ENCODE results near the gene NRXN3. TPM values are rescaled to one million over a fixed set of nuclear protein-coding genes. Genes with fewer than 3 reads are reported as not detected.
A peak's percentile ranks its signal among the peaks of the same experiment; 100 is the strongest.
"Not testable (repeated sequence)": the region's sequence is repeated elsewhere in the genome, so short reads cannot be mapped to it uniquely, and the experiment has no call there.

Gene NRXN3
- polyA plus RNA-seq, 1 donor from 2014 or later: not detected

DNA sequence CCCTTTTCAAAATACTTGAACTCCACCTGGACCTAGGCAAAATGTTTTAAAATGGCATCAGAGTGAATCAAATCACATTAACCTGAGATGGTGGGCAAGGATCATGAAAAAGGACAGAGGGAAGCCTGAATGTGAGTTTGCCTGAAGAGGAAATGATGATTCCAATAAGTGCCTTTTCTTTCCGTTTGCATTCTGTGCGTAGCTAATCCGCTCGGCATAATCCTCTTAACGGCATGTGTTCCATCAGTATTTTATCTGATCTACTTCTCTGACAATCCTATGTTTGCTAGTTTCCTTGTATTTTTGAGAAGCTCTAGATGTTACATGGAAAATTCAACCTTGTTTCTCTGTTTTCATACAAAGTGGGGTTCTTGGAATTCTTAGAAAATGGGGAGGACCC lies 354.6 kb downstream of the NRXN3 start:
- peaks cover 1% of the 10 kb centered on the region for H3K36me3 Mint-ChIP-seq
- H3K9me3 Mint-ChIP-seq: peaks cover 0 to 5% (median 1%) of the 10 kb centered on the region in 3 donors
- H3K27ac Mint-ChIP-seq: no peak overlapping the region
- no peak overlapping the region for H3K4me3 Mint-ChIP-seq
- no peaks in the 10 kb centered on the region for H3K27me3 Mint-ChIP-seq
- H3K4me1 Mint-ChIP-seq: no peaks in the 10 kb centered on the region

DNA sequence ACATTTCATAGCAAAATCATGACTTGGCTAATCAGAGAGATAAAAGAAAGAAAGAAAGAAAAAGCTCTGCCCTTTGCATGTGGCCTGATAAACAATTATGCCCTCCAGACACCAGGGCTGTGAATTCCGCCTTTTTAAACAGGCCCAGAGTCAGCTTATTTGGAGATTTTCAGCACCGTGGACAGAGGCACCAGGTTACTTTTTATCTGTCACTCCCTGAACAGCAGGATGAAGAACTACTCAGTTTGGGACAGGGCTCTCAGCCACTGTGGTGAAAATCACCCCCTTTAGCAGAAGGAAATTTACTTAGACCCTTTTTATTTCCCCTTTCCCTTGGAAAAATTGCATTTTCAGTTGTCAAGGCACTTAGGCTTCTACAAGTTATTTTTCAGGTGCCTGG lies 359.9 kb downstream of the NRXN3 start:
- H3K4me3 Mint-ChIP-seq: no peak overlapping the region
- peaks cover 2 to 6% (median 3%) of the 10 kb centered on the region in 3 donors for H3K9me3 Mint-ChIP-seq
- no peak overlapping the region for H3K27ac Mint-ChIP-seq
- H3K4me1 Mint-ChIP-seq: no peaks in the 10 kb centered on the region
- no peaks in the 10 kb centered on the region for H3K27me3 Mint-ChIP-seq
- H3K36me3 Mint-ChIP-seq: peaks cover 4% of the 10 kb centered on the region

DNA sequence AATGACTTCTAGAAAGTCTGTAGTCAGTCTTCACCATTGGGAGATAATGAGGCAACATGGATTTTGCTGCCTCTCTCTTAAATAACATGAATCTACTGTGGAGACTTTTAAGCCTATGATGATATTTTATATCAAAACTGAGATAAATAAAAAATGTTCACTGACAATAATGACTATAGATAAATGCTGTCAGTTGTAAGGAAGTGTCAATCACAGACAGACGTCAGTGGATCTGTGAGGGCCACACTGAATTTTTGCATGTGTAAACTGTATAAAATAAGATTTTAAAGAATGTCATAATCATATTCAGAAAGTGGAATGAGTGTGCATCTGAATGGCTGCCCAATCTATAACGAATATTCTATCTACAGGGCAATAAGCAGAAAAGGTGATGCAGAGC lies 364.0 kb downstream of the NRXN3 start:
- Mint-ChIP-seq H3K36me3 (peaks cover 3% of the 10 kb centered on the region), H3K4me3 (no peak overlapping the region), H3K4me1 (no peaks in the 10 kb centered on the region), H3K9me3 (peaks cover 3 to 5% (median 5%) of the 10 kb centered on the region in 3 donors), H3K27me3 (no peaks in the 10 kb centered on the region), H3K27ac (no peak overlapping the region)

DNA sequence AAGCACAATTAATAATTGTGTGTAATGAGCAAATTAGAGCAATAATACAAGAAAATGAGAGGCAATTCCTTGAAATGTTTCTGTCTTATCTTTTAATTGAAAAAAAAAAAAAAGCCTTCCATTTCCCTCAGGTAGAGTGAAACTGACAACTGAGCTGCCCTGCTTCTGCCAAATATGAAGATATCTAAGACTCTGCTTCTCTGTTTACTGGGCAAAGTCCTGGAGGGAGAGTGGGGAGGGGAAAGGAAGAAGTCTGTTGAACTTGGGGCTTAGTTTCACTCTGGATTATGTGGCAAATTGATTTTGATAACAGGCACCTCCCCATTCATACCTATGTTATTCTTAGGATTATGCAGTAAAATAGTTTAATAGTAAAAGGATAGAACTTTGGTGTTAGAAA lies 364.9 kb downstream of the NRXN3 start:
- no peaks in the 10 kb centered on the region for H3K27me3 Mint-ChIP-seq
- no peak overlapping the region for H3K4me3 Mint-ChIP-seq
- H3K36me3 Mint-ChIP-seq: peaks cover 3% of the 10 kb centered on the region
- H3K9me3 Mint-ChIP-seq: peaks cover 5 to 9% (median 9%) of the 10 kb centered on the region in 3 donors
- H3K4me1 Mint-ChIP-seq: no peaks in the 10 kb centered on the region
- no peak overlapping the region for H3K27ac Mint-ChIP-seq

DNA sequence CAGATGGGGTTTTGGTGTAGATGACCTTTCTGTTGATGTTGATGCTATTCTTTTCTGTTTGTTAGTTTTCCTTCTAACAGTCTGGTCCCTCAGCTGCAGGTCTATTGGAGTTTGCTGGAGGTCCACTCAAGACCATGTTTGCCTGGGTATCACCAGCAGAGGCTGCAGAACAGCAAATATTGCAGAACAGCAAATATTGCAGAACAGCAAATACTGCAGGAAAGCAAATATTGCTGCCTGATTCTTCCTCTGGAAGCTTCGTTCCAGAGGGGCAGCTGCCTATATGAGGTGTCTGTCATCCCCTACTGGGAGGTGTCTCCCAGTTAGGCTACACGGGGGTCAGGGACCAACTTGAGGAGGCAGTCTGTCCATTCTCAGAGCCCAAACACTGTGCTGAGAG lies 371.6 kb downstream of the NRXN3 start:
- not testable (repeated sequence) for H3K4me1 Mint-ChIP-seq, H3K27ac Mint-ChIP-seq, H3K36me3 Mint-ChIP-seq, H3K4me3 Mint-ChIP-seq, H3K27me3 Mint-ChIP-seq
- H3K9me3 Mint-ChIP-seq: peaks cover 6 to 12% (median 12%) of the 10 kb centered on the region in 3 donors

- Mint-ChIP-seq H3K36me3 (no peaks in the 10 kb centered on the region), H3K27me3 (no peaks in the 10 kb centered on the region), H3K4me3 (no peak overlapping the region), H3K9me3 (peaks cover 6 to 12% (median 12%) of the 10 kb centered on the region in 3 donors), H3K27ac (no peak overlapping the region), H3K4me1 (no peaks in the 10 kb centered on the region)
These were observed 373.3 kb downstream of the NRXN3 start for GRCh38 chr14:78543433-78543832.

- no peaks in the 10 kb centered on the region for H3K9me3 Mint-ChIP-seq
- H3K27me3 Mint-ChIP-seq: no peaks in the 10 kb centered on the region
- peaks cover 3% of the 10 kb centered on the region for H3K36me3 Mint-ChIP-seq
- H3K4me3 Mint-ChIP-seq: no peak overlapping the region
- H3K27ac Mint-ChIP-seq: no peak overlapping the region
- H3K4me1 Mint-ChIP-seq: no peaks in the 10 kb centered on the region
These were observed 390.9 kb downstream of the NRXN3 start for GRCh38 chr14:78561074-78561473.

- H3K36me3 Mint-ChIP-seq: peaks cover 3% of the 10 kb centered on the region
- peaks cover 0 to 3% (median 0%) of the 10 kb centered on the region in 3 donors for H3K4me1 Mint-ChIP-seq
- H3K9me3 Mint-ChIP-seq: no peaks in the 10 kb centered on the region
- peak overlapping the region in 1 of 4 donors; percentile 76 for H3K4me3 Mint-ChIP-seq
- H3K27ac Mint-ChIP-seq: no peak overlapping the region
- H3K27me3 Mint-ChIP-seq: peaks cover 2% of the 10 kb centered on the region
These were observed 396.1 kb downstream of the NRXN3 start for GRCh38 chr14:78566026-78566858.

GRCh38 chr14:78566859-78567172 lies 396.6 kb downstream of the NRXN3 start:
- H3K27me3 Mint-ChIP-seq: peaks cover 2% of the 10 kb centered on the region
- H3K27ac Mint-ChIP-seq: no peak overlapping the region
- peaks cover 3% of the 10 kb centered on the region for H3K36me3 Mint-ChIP-seq
- H3K4me1 Mint-ChIP-seq: peaks cover 0 to 3% (median 0%) of the 10 kb centered on the region in 3 donors
- H3K4me3 Mint-ChIP-seq: no peak overlapping the region
- H3K9me3 Mint-ChIP-seq: no peaks in the 10 kb centered on the region

DNA sequence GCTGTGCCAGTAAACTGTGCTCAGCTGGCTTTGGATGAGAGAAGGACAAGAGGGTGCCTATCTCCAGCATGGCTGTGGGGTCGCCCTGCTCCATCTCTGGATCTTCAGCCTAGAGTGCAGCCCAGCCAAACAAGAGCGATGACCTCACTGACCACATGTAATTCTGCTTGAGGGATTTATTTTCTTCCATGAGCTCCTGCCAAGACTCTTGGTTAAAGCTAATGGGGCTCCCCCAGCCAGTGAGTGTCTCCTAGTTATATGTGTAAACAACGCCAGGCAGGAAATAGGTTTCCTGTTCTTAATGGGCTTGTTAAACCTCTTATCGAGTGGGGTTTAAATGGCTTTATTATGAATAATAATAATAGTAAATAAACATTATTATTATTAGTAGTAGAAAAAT lies 397.2 kb downstream of the NRXN3 start:
- Mint-ChIP-seq H3K4me3 (no peak overlapping the region), H3K27ac (no peak overlapping the region)

DNA sequence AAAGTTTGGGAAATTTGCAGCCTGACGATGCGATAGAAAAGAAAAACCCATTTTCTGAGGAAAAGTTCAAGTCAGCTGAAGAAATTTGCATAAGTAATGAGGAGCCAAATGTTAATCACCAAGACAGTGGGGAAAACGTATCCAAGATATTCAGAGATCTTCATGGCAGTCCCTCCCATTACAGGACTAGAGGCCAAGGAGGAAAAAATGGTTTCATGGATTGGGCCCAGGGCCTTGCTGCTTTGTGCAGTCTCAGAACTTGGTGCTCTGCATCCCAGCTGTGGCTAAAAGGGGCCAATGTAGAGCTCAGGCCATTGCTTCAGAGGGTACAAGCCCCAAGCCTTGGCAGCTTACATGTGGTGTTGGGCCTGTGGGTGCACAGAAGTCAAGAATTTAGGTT lies 403.6 kb downstream of the NRXN3 start:
- H3K4me1 Mint-ChIP-seq, H3K27ac Mint-ChIP-seq, H3K36me3 Mint-ChIP-seq, H3K27me3 Mint-ChIP-seq, H3K4me3 Mint-ChIP-seq: not testable (repeated sequence)
- peaks cover 9 to 15% (median 14%) of the 10 kb centered on the region in 3 donors for H3K9me3 Mint-ChIP-seq

More for the DNA sequence above, 397.2 kb downstream of the NRXN3 start:
- Mint-ChIP-seq H3K9me3 (peaks cover 0 to 3% (median under 1%) of the 10 kb centered on the region in 3 donors), H3K27me3 (peaks cover 2% of the 10 kb centered on the region), H3K36me3 (peaks cover 3% of the 10 kb centered on the region), H3K4me1 (peaks cover 0 to 3% (median 0%) of the 10 kb centered on the region in 3 donors)

DNA sequence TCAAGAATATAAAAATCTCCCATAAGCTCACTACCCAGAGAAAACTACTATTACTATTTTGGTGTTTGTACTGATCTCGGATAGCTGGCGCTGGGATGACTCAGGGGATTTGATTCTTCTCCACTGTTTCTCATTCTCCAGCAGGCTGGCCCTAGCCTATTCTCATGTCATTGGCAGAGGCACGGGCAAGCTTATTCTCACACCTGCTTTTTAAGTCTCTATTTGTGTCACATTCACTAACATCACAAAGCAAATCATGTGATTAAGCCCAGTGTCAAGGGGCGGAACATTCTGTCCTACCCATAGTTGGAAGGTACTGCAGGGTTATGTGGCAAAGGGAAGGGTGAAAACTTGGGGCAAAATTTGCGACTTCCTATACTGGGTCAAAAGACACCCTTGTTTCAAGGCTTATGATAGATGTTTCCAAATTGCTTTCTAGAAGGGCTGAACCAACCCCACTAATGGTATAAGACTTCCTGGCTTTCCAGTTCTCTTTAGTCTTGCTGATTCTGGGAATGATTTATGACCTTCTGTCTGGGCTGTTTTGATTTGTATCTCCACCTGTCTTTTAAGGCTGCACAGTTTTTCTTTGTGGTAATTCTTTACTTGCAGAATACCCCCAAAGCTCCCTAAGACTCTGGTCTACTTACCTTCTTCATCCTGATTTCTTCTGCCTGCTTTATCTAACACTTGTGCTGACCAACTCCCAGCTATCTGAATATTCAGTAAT lies 406.4 kb downstream of the NRXN3 start:
- no peak overlapping the region for H3K27ac Mint-ChIP-seq
- peaks cover 9 to 15% (median 14%) of the 10 kb centered on the region in 3 donors for H3K9me3 Mint-ChIP-seq

DNA sequence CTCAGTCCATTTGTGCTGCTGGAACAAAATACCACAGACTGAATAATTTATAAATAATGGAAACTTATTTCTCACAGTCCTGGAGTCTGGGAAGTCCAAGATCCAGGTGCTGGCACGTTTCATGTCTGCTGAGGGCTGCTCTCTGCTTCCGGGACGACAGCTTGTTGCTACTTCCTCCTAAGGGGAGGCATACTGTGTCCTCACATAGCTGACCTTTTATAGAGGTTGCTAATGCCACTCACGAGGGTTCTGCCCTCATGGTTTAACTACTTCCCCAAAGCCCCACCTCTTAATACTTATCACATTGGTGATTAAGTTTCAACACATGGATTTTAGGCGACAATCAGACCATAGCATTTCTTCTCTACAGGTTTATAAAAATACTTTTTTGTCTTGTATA lies 411.1 kb downstream of the NRXN3 start:
- H3K4me1 Mint-ChIP-seq: no peaks in the 10 kb centered on the region
- no peak overlapping the region for H3K4me3 Mint-ChIP-seq
- H3K36me3 Mint-ChIP-seq: no peaks in the 10 kb centered on the region
- no peak overlapping the region for H3K27ac Mint-ChIP-seq
- peaks cover 1% of the 10 kb centered on the region for H3K27me3 Mint-ChIP-seq
- H3K9me3 Mint-ChIP-seq: no peaks in the 10 kb centered on the region

More for the DNA sequence above, 406.4 kb downstream of the NRXN3 start:
- Mint-ChIP-seq H3K4me1 (no peaks in the 10 kb centered on the region), H3K27me3 (no peaks in the 10 kb centered on the region), H3K36me3 (peaks cover 5% of the 10 kb centered on the region), H3K4me3 (no peak overlapping the region)

GRCh38 chr14:78586681-78587080 lies 416.5 kb downstream of the NRXN3 start:
- Mint-ChIP-seq H3K4me1 (no peaks in the 10 kb centered on the region), H3K4me3 (no peak overlapping the region), H3K9me3 (no peaks in the 10 kb centered on the region), H3K36me3 (no peaks in the 10 kb centered on the region), H3K27me3 (peaks cover 1% of the 10 kb centered on the region), H3K27ac (no peak overlapping the region)

- Mint-ChIP-seq H3K36me3 (no peaks in the 10 kb centered on the region), H3K9me3 (no peaks in the 10 kb centered on the region), H3K4me1 (no peaks in the 10 kb centered on the region), H3K27me3 (no peaks in the 10 kb centered on the region), H3K27ac (no peak overlapping the region), H3K4me3 (no peak overlapping the region)
These were observed 418.7 kb downstream of the NRXN3 start for GRCh38 chr14:78588906-78589305.
